GM23248 (cell line): ENCODE data around the gene DHDDS. TPM values are rescaled to one million over a fixed set of nuclear protein-coding genes. Genes with fewer than 3 reads are reported as not detected.
A peak's percentile ranks its signal among the peaks of the same experiment; 100 is the strongest.

Source experiments
- DNase-seq: peaks from one replicate; pipeline ENCODE4 v3.0.0-alpha.2; 2015
- H2AFZ ChIP-seq: fragments of 200-600 bp; sonication (generic); 2 replicates; pipeline ENCODE4 v1.6.1; 2016; ENCODE audit warnings: antibody characterized with exemption
- H3F3A ChIP-seq: fragments of 200-600 bp; sonication (generic); 2 replicates; pipeline ENCODE4 v1.6.1; 2016; ENCODE audit warnings: mild to moderate bottlenecking, antibody characterized with exemption, mixed run types; ENCODE audit not compliant: insufficient read depth
- H3K27ac ChIP-seq: fragments of 200-600 bp; sonication (generic); 2 replicates; pipeline ENCODE4 v1.5.1; 2016; ENCODE audit warnings: mild to moderate bottlenecking
- H3K27me3 ChIP-seq: fragments of 200-600 bp; sonication (generic); replicated peaks from 2 replicates; pipeline ENCODE4 v1.6.1; 2016; ENCODE audit warnings: mild to moderate bottlenecking; ENCODE audit not compliant: insufficient read depth
- H3K36me3 ChIP-seq: fragments of 200-600 bp; sonication (generic); 2 replicates; pipeline ENCODE4 v1.6.1; 2016; ENCODE audit warnings: low read depth, mild to moderate bottlenecking
- H3K4me1 ChIP-seq: fragments of 200-600 bp; sonication (generic); 2 replicates; pipeline ENCODE4 v1.6.1; 2016; ENCODE audit warnings: mild to moderate bottlenecking; ENCODE audit not compliant: insufficient read depth
- H3K4me2 ChIP-seq: fragments of 200-600 bp; sonication (generic); one replicate; pipeline ENCODE4 v1.6.1; 2016; ENCODE audit warnings: mild to moderate bottlenecking; ENCODE audit not compliant: unreplicated experiment
- H3K4me3 ChIP-seq: fragments of 200-600 bp; sonication (generic); 2 replicates; pipeline ENCODE4 v1.5.1; 2016; ENCODE audit warnings: mild to moderate bottlenecking
- H3K79me2 ChIP-seq: fragments of 200-600 bp; sonication (generic); 2 replicates; pipeline ENCODE4 v1.6.1; 2016; ENCODE audit warnings: mild to moderate bottlenecking; ENCODE audit not compliant: insufficient read depth
- H3K9ac ChIP-seq: fragments of 200-600 bp; sonication (generic); 2 replicates; pipeline ENCODE4 v1.6.1; 2016; ENCODE audit warnings: mild to moderate bottlenecking
- H3K9me2 ChIP-seq: fragments of 200-600 bp; sonication (generic); 2 replicates; pipeline ENCODE4 v1.6.1; 2016; ENCODE audit warnings: mixed run types, mild to moderate bottlenecking, moderate library complexity; ENCODE audit not compliant: insufficient read depth
- H3K9me3 ChIP-seq: fragments of 200-600 bp; sonication (generic); one replicate; pipeline ENCODE4 v1.6.1; 2017; ENCODE audit warnings: low read depth
- H4K20me1 ChIP-seq: fragments of 200-600 bp; sonication (generic); 2 replicates; pipeline ENCODE4 v1.6.0; 2016; ENCODE audit not compliant: insufficient read depth
- EZH2 ChIP-seq: fragments of 200-600 bp; sonication (generic); IDR thresholded peaks from 2 replicates; pipeline ENCODE4 v1.6.1; 2018; ENCODE audit warnings: antibody characterized with exemption, mild to moderate bottlenecking; ENCODE audit not compliant: insufficient read depth, poor library complexity, severe bottlenecking
- EZH2phosphoT487 ChIP-seq: fragments of 200-600 bp; sonication (generic); IDR thresholded peaks from 2 replicates; pipeline ENCODE4 v1.6.1; 2018; ENCODE audit warnings: antibody characterized with exemption, moderate library complexity, mild to moderate bottlenecking, low read depth; ENCODE audit not compliant: insufficient read depth
- WGBS, 2 experiments: methylation state at CpG; one replicate each; pipeline ENCODE4 v1.1.6; 2015 to 2017; ENCODE audit warnings: low lambda C conversion rate in 2 of 2, low coverage in 1 of 2; ENCODE audit errors: missing lambda C conversion rate in 2 of 2; 5-methylcytosine and 5-hydroxymethylcytosine counted together
- in situ Hi-C: fragments of 300-500 bp; cut with MboI; formaldehyde crosslinking; loops from 2 replicates; pipeline ENCODE4 v1.15.0; 2020
- polyA plus RNA-seq: library from polyadenylated mRNA; unstranded; fragments of >200 nt; fragmentation: Nextera tagmentation; extraction: Ambion mirVana; gene quantifications from 2 replicates; pipeline ENCODE4 v1.2.1, GENCODE V29; 2016
- total RNA-seq: library from RNA; depleted of rRNA; stranded (reverse); fragments of >200 nt; shearing (Covaris generic); gene quantifications from 2 replicates; pipeline ENCODE4 v1.2.3, GENCODE V29; 2014

The DHDDS gene
- total and polyA plus RNA-seq, 2 experiments from 2014 or later, result 46.9 to 50.8 TPM

- Histone ChIP-seq H3F3A (peaks cover 20% of the 10 kb centered on the region), H3K36me3 (peaks cover 23% of the 10 kb centered on the region), H2AFZ (no peak overlapping the region), H4K20me1 (0 out of 2 replicates have a peak, but pooled peaks cover 13% of the 10 kb centered on the region), H3K9ac (no peak overlapping the region), H3K4me2 (no peak overlapping the region), H3K79me2 (peaks cover 16% of the 10 kb centered on the region), H3K4me3 (no peak overlapping the region), H3K4me1 (peaks cover 16% of the 10 kb centered on the region), H3K9me3 (no peaks in the 10 kb centered on the region), H3K9me2 (no peaks in the 10 kb centered on the region), H3K27ac (no peak overlapping the region), H3K27me3 (no peaks in the 10 kb centered on the region)
- 91 to 95% methylated on average over 5 of the region's 5 CpGs for WGBS, 2 experiments
- in situ Hi-C loops, result no loop called here
- no peak for TF ChIP-seq EZH2phosphoT487
- no peak for TF ChIP-seq EZH2
- no peak for DNase-seq
These were observed 37.4 kb downstream of the DHDDS start for GRCh38 chr1:26469558-26469957.

GRCh38 chr1:26470878-26471497 is 38.9 kb downstream of the DHDDS start:
- Histone ChIP-seq H3F3A (peaks cover 26% of the 10 kb centered on the region), H3K9me2 (no peaks in the 10 kb centered on the region), H3K27ac (no peak overlapping the region), H3K9me3 (no peaks in the 10 kb centered on the region), H3K27me3 (no peaks in the 10 kb centered on the region), H3K36me3 (peaks cover 22% of the 10 kb centered on the region), H3K79me2 (peaks cover 22% of the 10 kb centered on the region), H3K4me3 (peak overlapping the region; percentile 100), H3K4me1 (peaks cover 19% of the 10 kb centered on the region), H4K20me1 (0 out of 2 replicates have a peak, but pooled peaks cover 13% of the 10 kb centered on the region), H3K4me2 (peak overlapping the region; percentile 83), H2AFZ (no peak overlapping the region), H3K9ac (no peak overlapping the region)
- no peak for TF ChIP-seq EZH2
- no peak for TF ChIP-seq EZH2phosphoT487
- in situ Hi-C loops, result no loop called here
- no peak for DNase-seq
- 55 to 59% methylated on average over 14 of the region's 14 CpGs for WGBS, 2 experiments

DNA sequence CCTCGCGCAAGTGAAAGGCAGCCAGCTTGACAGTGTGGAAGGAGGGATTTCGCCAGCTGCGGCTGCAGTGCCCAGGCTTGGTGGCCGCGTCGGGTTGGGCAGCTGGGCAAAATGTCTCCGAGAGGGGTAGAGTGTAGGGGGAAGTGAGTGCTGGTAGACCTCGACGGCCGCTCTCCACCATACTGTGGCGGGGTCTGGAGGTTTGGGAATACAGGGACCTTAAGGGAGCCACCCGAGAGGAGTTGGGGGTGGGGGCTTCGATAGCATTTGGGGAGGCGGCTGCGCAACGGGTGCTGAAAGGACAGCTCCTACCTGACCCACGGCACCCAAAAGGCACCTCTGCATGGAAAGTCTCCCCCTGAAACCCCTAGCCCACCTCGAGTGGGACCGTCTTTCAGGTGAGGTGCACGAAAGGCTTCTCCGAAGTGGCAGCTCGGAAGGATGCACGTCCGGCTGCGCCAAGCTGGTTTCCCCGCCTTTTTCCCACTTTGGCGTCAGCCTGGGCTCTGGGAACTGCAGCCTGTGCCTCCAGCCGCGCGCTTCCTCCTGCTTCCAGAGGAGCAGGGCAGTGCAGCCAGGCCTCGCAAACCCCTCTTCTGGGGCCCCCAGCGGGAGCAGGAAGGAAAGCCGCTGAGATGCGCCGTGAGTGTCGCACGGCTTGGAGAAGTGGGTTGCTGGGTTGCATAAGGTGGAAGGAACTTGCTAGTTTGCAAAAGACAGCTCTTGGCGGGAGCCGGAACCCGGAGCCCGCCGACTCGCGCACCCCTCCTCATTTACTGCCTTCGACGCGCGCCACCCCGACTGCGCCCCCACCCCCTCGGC is 39.6 kb downstream of the DHDDS start:
- Histone ChIP-seq H2AFZ (peak overlapping the region; percentile 38; the same call in 1 of the 2 replicates), H3K36me3 (peaks cover 29% of the 10 kb centered on the region)
- in situ Hi-C loops, result no loop called here

GRCh38 chr1:26472320-26472900 is 40.3 kb downstream of the DHDDS start, which contains the start of gene HMGN2:
Gene HMGN2 (plus strand): TSS chr1:26472440. CDS start chr1:26472613, 173 bp downstream.
- 0 to 1% methylated on average over 50 to 62 of the region's 69 CpGs for WGBS, 2 experiments
- in situ Hi-C loops, result no loop called here
- Histone ChIP-seq H3K27ac (peak within 1 kb of the TSS; percentile 99), H4K20me1 (0 out of 2 replicates have a peak, but pooled peaks cover 16% of the 10 kb centered on the region), H3K79me2 (peaks cover 23% of the 10 kb centered on the region), H3K36me3 (peaks cover 32% of the 10 kb centered on the region), H3K4me1 (peaks cover 19% of the 10 kb centered on the region), H3K4me3 (peak within 1 kb of the TSS; percentile 100), H3K27me3 (no peaks in the 10 kb centered on the region), H3K9ac (peak within 1 kb of the TSS; percentile 100), H3K9me3 (no peaks in the 10 kb centered on the region), H3F3A (peaks cover 40% of the 10 kb centered on the region), H2AFZ (peak within 1 kb of the TSS; percentile 38; the same call in 1 of the 2 replicates), H3K4me2 (peak within 1 kb of the TSS; percentile 94), H3K9me2 (no peaks in the 10 kb centered on the region)
- DNase-seq, result peak; percentile 95
- no peak for TF ChIP-seq EZH2
- TF ChIP-seq EZH2phosphoT487, result no peak

More for the DNA sequence above, 39.6 kb downstream of the DHDDS start:
- H3K9me3 ChIP-seq, result no peaks in the 10 kb centered on the region
- H4K20me1 ChIP-seq, result 0 out of 2 replicates have a peak, but pooled peaks cover 13% of the 10 kb centered on the region
- H3K4me3 ChIP-seq, result peak overlapping the region; percentile 100
- H3K27ac ChIP-seq, result peak overlapping the region; percentile 99
- peak; percentile 90 for DNase-seq
- peaks cover 19% of the 10 kb centered on the region for H3K4me1 ChIP-seq
- WGBS, 2 experiments, result 1 to 2% methylated on average over 37 to 52 of the region's 52 CpGs
- no peaks in the 10 kb centered on the region for H3K9me2 ChIP-seq
- peaks cover 23% of the 10 kb centered on the region for H3K79me2 ChIP-seq
- peak overlapping the region; percentile 83 for H3K4me2 ChIP-seq
- no peaks in the 10 kb centered on the region for H3K27me3 ChIP-seq
- H3F3A ChIP-seq, result peaks cover 33% of the 10 kb centered on the region
- TF ChIP-seq EZH2 (no peak), EZH2phosphoT487 (no peak)
- peak overlapping the region; percentile 100 for H3K9ac ChIP-seq
